Lung (tissue), 12 donors: Measurements from ENCODE around the gene SLC35F3. TPM values are rescaled to one million over a fixed set of nuclear protein-coding genes. Genes with fewer than 3 reads are reported as not detected.

Experiments
- ATAC-seq: fragments of 200-7000 bp; cut with Tn5 transposase; one replicate; pipeline ENCODE4 v1.9.1; 2020; ENCODE audit warnings: moderate number of reproducible peaks; ENCODE audit not compliant: insufficient read depth, low FRiP score
- DNase-seq, 3 donors: peaks; one replicate each; pipeline ENCODE4 v3.0.0-alpha.2; 2013 to 2017
- H3K27ac ChIP-seq, 2 donors: one replicate each; pipeline ENCODE4 v1.5.1; 2013; ENCODE audit warnings: mild to moderate bottlenecking in 2 of 2, moderate library complexity in 2 of 2, control low read depth in 1 of 2, inconsistent platforms in 1 of 2, low read depth in 1 of 2, low read length in 1 of 2
- H3K27me3 ChIP-seq, 3 donors: one replicate each; pipeline ENCODE4 v1.5.1; 2013; ENCODE audit warnings: low read length in 2 of 3; ENCODE audit not compliant: control insufficient read depth in 3 of 3, insufficient read depth in 3 of 3
- H3K36me3 ChIP-seq, 4 donors: one replicate each; pipeline ENCODE4 v1.5.1; 2013; ENCODE audit warnings: low read length in 4 of 4, mild to moderate bottlenecking in 1 of 4, moderate library complexity in 1 of 4; ENCODE audit not compliant: control insufficient read depth in 4 of 4, insufficient read depth in 4 of 4
- H3K4me1 ChIP-seq, 5 donors: one replicate each; pipeline ENCODE4 v1.5.1; 2013; ENCODE audit warnings: low read length in 5 of 5, mild to moderate bottlenecking in 2 of 5, moderate library complexity in 1 of 5; ENCODE audit not compliant: control insufficient read depth in 5 of 5, insufficient read depth in 5 of 5
- H3K4me3 ChIP-seq: one replicate; pipeline ENCODE4 v1.5.1; 2013; ENCODE audit warnings: mild to moderate bottlenecking, control low read depth, moderate library complexity
- H3K9ac ChIP-seq, 2 donors: one replicate each; pipeline ENCODE4 v1.5.1; 2013; ENCODE audit warnings: low read length in 2 of 2, control low read depth in 1 of 2; ENCODE audit not compliant: insufficient read depth in 1 of 2
- H3K9me3 ChIP-seq, 4 donors: one replicate each; pipeline ENCODE4 v1.5.1; 2013; ENCODE audit warnings: low read length in 3 of 4, mild to moderate bottlenecking in 1 of 4, moderate library complexity in 1 of 4; ENCODE audit not compliant: control insufficient read depth in 4 of 4, insufficient read depth in 3 of 4
- CTCF ChIP-seq: IDR thresholded peaks from 2 replicates; pipeline ENCODE4 v1.5.1; 2012; ENCODE audit warnings: mild to moderate bottlenecking; ENCODE audit errors: control extremely low read depth, extremely low read depth
- WGBS, 2 donors: extraction: QIAGEN DNeasy Blood & Tissue Kit; methylation state at CpG; one replicate each; pipeline ENCODE4 v1.1.7; 2013; 5-methylcytosine and 5-hydroxymethylcytosine counted together
- polyA plus RNA-seq, 2 donors: library from polyadenylated mRNA; stranded (reverse); fragments of 200-250 nt; gene quantifications; one replicate each; pipeline ENCODE4 v1.2.1, GENCODE V29; 2013
- total RNA-seq, 2 donors: library from RNA; depleted of rRNA in 1 of 2; stranded (reverse); fragments of >200 nt in 1 of 2; gene quantifications; one replicate each; pipeline ENCODE4 v1.2.1, GENCODE V29; 2014 to 2021
- donor health status: control.
- donor health status: control.
- donor health status: Bipolar disorder and iron deficiency.
- donor health status: healthy.
- donor health status: DM: yes; HTN: yes; CAD: no.

SLC35F3 gene
- total and polyA plus RNA-seq, 4 donors = 0.09 to 1.4 (median 0.48) TPM

- Histone ChIP-seq H3K27me3 (peaks cover 0 to 16% (median 4%) of the 10 kb centered on the region in 3 donors), H3K9ac (no peak overlapping the region), H3K4me3 (no peak overlapping the region), H3K9me3 (peaks cover 0 to 2% (median 0%) of the 10 kb centered on the region in 4 donors), H3K4me1 (no peaks in the 10 kb centered on the region), H3K36me3 (no peaks in the 10 kb centered on the region), H3K27ac (no peak overlapping the region)
- ATAC-seq (no peak), DNase-seq (peak in 2 of 3 donors; percentile 2 to 35)
- TF ChIP-seq CTCF = no peak
- WGBS, 2 donors = 69 to 77% methylated on average over 5 of the region's 5 CpGs
Observed at GRCh38 chr1:234123867-234124266, 219.4 kb downstream of the SLC35F3 start.

- Histone ChIP-seq H3K36me3 (no peaks in the 10 kb centered on the region), H3K9me3 (peaks cover 0 to 2% (median 0%) of the 10 kb centered on the region in 4 donors), H3K27me3 (peaks cover 0 to 20% (median 4%) of the 10 kb centered on the region in 3 donors), H3K4me3 (no peak overlapping the region), H3K4me1 (no peaks in the 10 kb centered on the region), H3K9ac (no peak overlapping the region), H3K27ac (no peak overlapping the region)
- TF ChIP-seq CTCF = no peak
- peak; percentile 21 to 47 (median 45) for DNase-seq
- 7 to 13% methylated on average over 11 of the region's 11 CpGs for WGBS, 2 donors
- no peak for ATAC-seq
Observed at GRCh38 chr1:234125283-234125682, 220.8 kb downstream of the SLC35F3 start.

- no peak for TF ChIP-seq CTCF
- ATAC-seq (no peak), DNase-seq (no peak)
- Histone ChIP-seq H3K27me3 (peaks cover 0 to 20% (median 4%) of the 10 kb centered on the region in 3 donors), H3K27ac (no peak overlapping the region), H3K9me3 (peaks cover 0 to 2% (median 0%) of the 10 kb centered on the region in 4 donors), H3K36me3 (no peaks in the 10 kb centered on the region), H3K4me3 (no peak overlapping the region), H3K4me1 (no peaks in the 10 kb centered on the region), H3K9ac (no peak overlapping the region)
- WGBS, 2 donors = 83 to 90% methylated on average over 13 of the region's 13 CpGs
Observed at GRCh38 chr1:234125714-234126113, 221.2 kb downstream of the SLC35F3 start.
